NK-92 treated with Interleukin-12 subunit alpha and Interleukin-12 subunit beta, amount 100 ng/mL, for 24 hours (cell line): ENCODE measurements around the gene MUC6.
"Not testable (repeated sequence)": the region's sequence is repeated elsewhere in the genome, so short reads cannot be mapped to it uniquely, and the experiment has no call there.

ENCODE experiments used
- DNase-seq: peaks from one replicate; lab custom pipeline; 2025; lab: John Stamatoyannopoulos, UW

Gene MUC6

GRCh38 chr11:1023811-1024596 is 12.5 kb downstream of the MUC6 start:
- no peak for DNase-seq

GRCh38 chr11:1022908-1023810 is 13.4 kb downstream of the MUC6 start:
- no peak for DNase-seq

- no peak for DNase-seq
These were observed 14.1 kb downstream of the MUC6 start for GRCh38 chr11:1022411-1022810.

GRCh38 chr11:1020211-1020905 is 16.2 kb downstream of the MUC6 start:
- no peak for DNase-seq

DNA sequence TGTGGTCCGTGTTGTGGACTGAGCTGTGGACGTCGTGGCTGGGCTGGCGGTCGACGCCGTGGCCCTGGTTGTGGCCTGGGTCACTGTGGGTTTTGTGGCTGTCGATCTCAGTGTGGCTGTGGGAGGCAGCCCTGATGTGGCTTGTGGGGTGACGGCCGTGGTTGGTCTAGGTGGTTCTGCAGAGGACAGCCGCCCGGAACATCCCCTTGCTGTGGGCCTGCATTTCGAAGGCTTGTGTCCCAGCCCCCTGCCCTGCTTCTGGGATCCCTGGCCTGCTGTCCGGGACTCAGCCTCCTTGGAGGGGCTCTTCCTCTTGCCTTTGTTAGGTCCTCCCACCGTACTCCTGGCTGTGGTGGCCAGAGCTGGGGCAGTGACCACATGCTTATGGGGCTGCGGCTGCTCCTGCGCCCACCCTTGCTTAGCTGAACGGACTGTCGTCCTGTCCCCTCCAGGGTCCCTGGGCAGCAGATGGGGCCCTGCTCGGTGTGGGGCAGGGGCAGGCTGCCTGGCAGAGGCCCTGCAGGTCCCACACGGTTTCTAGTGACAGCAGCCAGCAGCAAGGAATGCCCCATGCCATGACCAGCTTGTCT is 17.1 kb downstream of the MUC6 start:
- DNase-seq, result no peak

GRCh38 chr11:1018091-1018490 is 18.4 kb downstream of the MUC6 start:
- DNase-seq, result no peak

DNA sequence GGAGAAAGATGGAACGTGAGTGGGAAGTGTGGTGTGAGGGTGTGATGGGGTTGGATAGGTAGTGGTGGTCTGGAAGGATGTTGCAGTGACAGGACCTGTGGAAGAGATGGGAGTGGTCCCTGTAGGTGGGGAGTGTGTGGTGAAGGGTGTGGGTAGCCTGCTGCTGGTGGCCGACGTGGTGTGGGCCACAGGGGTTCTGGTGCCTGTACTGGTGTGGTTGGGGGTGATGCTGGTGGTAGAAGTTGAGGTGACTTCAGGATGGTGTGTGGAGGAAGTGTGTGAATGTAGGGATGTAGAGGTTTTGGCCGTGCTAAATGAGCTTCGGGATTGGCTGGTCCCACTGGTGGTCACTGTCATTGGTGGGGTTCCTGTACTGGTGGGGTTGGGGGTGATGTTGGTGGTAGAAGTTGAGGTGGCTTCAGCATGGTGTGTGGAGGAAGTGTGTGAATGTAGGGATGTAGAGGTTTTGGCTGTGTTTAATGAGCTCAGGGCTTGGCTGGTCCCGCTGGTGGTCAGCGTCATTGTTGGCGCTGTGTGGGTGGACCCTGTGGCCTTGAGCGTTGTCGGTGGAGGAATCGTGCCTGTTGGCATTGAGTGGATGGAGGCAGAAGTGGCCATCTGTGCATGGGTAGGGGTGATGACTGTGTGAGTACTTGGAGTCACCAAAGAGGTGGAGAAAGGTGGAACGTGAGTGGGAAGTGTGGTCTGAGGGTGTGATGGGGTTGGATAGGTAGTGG is 19.1 kb downstream of the MUC6 start:
- no peak for DNase-seq

- DNase-seq, result not testable (repeated sequence)
These were observed 19.9 kb downstream of the MUC6 start for GRCh38 chr11:1016610-1017126.

GRCh38 chr11:1015826-1016545 is 20.5 kb downstream of the MUC6 start:
- no peak for DNase-seq

- no peak for DNase-seq
These were observed 21.5 kb downstream of the MUC6 start for GRCh38 chr11:1015064-1015463.

GRCh38 chr11:1014276-1014675 is 22.2 kb downstream of the MUC6 start:
- no peak for DNase-seq

DNA sequence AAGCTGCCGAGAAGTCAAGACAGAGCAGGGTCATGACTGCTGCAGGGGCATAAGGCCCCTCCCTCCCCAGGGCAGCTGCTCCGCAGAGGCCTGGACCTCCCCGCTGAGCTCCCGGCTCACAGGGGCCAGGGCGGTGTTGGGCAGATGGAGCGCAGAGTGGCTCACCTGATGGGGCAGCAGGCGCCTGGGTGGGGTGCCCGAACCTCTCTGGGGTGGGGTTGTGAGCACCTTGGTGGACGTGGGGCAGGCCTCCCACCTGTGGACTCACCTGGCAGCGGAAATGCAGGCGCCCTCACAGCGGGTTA is 22.9 kb downstream of the MUC6 start:
- no peak for DNase-seq

DNA sequence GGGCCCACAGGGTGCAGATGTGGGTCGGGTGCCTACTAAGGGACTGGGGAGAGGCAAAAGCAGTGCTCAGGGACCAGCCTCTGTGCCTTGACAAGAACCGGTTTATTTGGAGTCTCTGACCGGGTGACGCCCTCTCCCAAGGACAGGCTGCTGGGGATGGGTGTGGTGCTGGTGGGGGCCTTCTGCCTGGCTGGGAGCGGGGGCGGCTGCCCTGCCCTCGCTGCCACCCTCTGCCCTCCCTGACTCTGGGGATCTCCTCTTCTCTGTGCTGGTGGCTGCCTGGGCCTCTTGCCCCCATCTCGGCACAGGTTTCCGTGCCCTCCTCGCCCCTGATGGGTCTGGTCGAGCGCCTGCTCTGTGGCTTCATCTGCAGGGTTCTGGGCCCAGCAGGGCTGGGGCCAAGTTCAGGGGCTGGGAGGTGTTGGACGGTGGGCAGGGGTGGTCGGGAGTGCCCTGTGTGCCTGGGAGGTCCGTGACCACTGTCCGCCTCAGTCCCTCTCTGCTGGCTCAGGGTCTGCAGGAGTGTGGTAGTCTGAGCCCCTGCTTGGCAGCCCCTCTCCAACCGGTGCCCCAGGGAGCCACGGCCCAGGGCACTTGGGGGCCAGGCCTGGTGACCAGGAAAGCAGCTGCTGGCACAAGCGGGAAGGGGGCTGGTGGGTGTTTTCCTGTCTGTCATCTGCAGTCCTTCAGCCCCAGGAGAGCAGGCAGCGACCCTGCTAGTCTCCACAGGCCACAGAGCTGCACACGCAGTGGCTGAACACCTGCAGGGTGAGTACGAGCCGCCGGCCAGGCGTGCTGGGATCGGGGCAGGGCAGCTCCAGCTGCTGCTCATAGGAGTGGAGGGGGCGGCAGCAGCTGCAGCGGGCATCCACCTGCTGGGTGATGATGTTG is 23.5 kb downstream of the MUC6 start:
- DNase-seq, result no peak

- DNase-seq, result no peak
These were observed 24.2 kb downstream of the MUC6 start for GRCh38 chr11:1012291-1012690.

DNA sequence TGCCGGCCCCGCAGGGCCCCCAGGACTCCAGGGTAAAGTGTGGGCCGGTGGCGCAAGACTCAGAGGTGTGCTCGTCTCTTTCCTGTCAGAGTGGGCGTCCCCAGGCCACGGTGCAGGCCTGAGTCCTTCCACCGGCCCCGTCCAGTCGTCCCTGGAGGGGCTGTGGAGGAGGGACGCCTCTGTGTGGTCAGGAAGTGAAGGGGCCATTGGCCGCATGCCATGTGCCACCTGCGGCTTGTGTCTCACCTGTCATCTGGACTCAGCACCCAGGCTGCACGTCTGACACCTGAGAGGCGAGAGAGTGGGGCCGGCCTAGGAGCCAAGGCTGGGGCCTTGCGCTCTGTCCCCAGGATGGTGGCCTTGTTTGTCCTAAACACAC is 25.2 kb downstream of the MUC6 start:
- no peak for DNase-seq

DNA sequence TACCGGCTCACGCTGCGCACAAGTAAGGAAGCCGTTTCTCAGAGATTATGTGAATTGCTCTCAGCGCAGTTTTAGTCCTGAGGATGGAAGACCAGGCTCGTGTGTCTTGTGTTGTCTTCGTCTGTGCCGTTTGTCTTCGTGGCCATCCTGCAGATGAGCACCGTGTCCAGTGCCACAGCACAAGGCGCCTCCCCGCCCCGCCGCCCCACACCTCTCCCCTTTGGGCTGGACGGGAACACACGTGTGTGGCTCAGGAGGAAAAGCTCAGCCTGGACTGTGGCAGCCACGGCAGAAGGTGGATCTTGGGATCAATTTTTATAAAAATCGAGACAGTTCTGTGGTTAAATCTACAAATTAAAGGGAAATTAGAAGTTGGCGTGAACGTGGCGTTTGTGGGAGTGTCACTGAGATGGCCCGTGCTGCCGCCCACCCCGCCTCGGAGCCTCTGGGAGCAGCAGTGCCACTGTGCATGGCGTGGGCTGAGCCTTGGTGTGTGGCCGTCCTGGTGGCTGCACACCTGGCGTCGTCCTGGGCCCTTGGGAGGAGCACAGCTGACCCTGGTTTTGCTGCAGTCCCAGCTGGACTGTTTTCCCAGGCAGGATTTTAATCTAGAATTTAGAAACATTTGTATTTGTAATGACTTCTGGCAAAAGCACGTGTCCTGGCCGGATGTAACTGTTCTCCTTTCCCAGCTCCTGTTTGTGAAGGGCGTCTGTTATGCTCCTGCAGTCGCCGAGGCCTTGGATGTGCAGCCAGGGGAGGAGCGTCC is 25.8 kb downstream of the MUC6 start:
- no peak for DNase-seq

DNA sequence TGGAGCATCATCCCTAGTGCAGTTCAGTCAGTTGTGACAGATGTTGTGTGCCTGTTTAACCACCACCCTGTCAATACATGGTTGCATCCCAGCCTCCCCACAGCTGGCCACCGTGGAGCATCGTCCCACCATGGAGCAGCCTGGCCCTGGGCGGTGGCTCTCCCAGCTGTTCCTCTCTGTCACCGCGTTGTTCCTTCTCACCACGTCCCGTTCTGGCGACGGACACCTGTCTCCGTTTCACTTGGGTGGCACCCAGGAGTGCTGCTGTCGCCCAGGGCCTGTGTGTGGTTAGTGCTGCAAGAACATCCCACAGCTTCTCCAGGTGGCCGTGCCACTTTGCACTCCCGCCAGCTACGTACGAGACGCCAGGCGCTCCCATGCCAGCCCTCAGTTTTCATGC is 26.5 kb downstream of the MUC6 start:
- no peak for DNase-seq

GRCh38 chr11:1009371-1009770 is 27.1 kb downstream of the MUC6 start:
- DNase-seq, result no peak

DNA sequence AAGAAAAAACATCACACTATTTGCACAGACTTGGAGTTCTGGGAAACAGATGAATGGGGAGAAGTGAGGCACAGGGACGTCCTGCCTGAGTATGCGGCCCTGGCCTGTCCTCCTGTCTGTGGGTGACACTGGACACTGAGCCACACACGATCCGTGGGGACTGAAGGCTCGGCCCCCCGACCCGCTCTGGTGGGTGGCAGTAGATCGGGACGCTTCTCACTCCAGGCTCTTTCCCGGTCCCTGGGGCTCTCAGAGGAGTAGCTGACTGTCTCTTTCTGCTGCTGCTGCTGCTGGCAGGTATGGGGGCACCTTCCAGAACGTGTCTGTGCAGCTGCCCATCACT is 27.7 kb downstream of the MUC6 start:
- DNase-seq, result no peak
